ENCODE measurements around the gene SOX18. TPM values are rescaled to one million over a fixed set of nuclear protein-coding genes. Genes with fewer than 3 reads are reported as not detected.

SOX18 gene
- total and polyA plus RNA-seq, 2 of the 13 experiments (the other 11 are each of a cell fraction or from before 2014, with no cell fraction given) = 1.6 to 1.9 TPM

- TF ChIP-seq HCFC1 (IDR thresholded peaks at IDR 0.05; ENCODE audit: low read depth, low read length) (no peak), THAP7 (CRISPR knock-in tag; IDR thresholded peaks at IDR 0.05) (no peak), NFE2L1 (CRISPR knock-in tag; IDR thresholded peaks at IDR 0.05; ENCODE audit: borderline replicate concordance) (no peak), MED8 (CRISPR knock-in tag; IDR thresholded peaks at IDR 0.05; ENCODE audit: insufficient replicate concordance) (no peak), ZNF547 (CRISPR knock-in tag; IDR thresholded peaks at IDR 0.05) (no peak), ZNF678 (CRISPR knock-in tag; IDR thresholded peaks at IDR 0.05) (no peak), SRSF4 (IDR thresholded peaks at IDR 0.05; ENCODE audit: low read depth, low read length, poor library complexity, severe bottlenecking) (no peak), RARG (CRISPR knock-in tag; IDR thresholded peaks at IDR 0.05; ENCODE audit: low read depth) (no peak), FOXK1 (CRISPR knock-in tag; IDR thresholded peaks at IDR 0.05; ENCODE audit: borderline replicate concordance, low read depth) (no peak), ZNF567 (CRISPR knock-in tag; IDR thresholded peaks at IDR 0.05; ENCODE audit: borderline replicate concordance) (no peak), JUND (CRISPR knock-in tag; IDR thresholded peaks at IDR 0.05) (no peak), MED1 (CRISPR knock-in tag; IDR thresholded peaks at IDR 0.05) (no peak), MBD4 (IDR thresholded peaks at IDR 0.05; ENCODE audit: borderline replicate concordance, low read length) (no peak), ISL2 (CRISPR knock-in tag; IDR thresholded peaks at IDR 0.05) (no peak), ZBTB38 (CRISPR knock-in tag; IDR thresholded peaks at IDR 0.05) (peak; percentile 67), PAXIP1 (CRISPR knock-in tag; conservative IDR thresholded peaks at IDR 0.05) (no peak), ZBTB33 (CRISPR knock-in tag; IDR thresholded peaks at IDR 0.05) (peak; percentile 36; the same call in 1 of the 2 replicates), SNAPC2 (CRISPR knock-in tag; IDR thresholded peaks at IDR 0.05) (no peak), MZF1 (CRISPR knock-in tag; IDR thresholded peaks at IDR 0.05; ENCODE audit: borderline replicate concordance) (no peak), AGO2 (optimal IDR thresholded peaks at IDR 0.05; ENCODE audit: low read depth, low read length) (peak; percentile 94)
Measured at GRCh38 chr20:64047968-64048401, 1.5 kb downstream of the SOX18 start (continued).

All from HepG2 (cell line).